Activated T-cell treated with anti-CD3 and anti-CD28 coated beads, Interleukin-2, amount 50 U/mL, for 1 hour (primary cell): ENCODE measurements around the gene ADGRG3.
A peak's percentile ranks its signal among the peaks of the same experiment; 100 is the strongest.
"Not testable (repeated sequence)": the region's sequence is repeated elsewhere in the genome, so short reads cannot be mapped to it uniquely, and the experiment has no call there.

Experiments
- DNase-seq: peaks from one replicate; pipeline ENCODE4 v3.0.0-alpha.2; 2020

The ADGRG3 gene

GRCh38 chr16:57724531-57724930, 56.4 kb downstream of the ADGRG3 start:
- DNase-seq = no peak

- DNase-seq = no peak
Measured at GRCh38 chr16:57725151-57725550, 57.0 kb downstream of the ADGRG3 start.

GRCh38 chr16:57725554-57725953, 57.4 kb downstream of the ADGRG3 start:
- no peak for DNase-seq

- no peak for DNase-seq
Measured at GRCh38 chr16:57725976-57726375, 57.9 kb downstream of the ADGRG3 start.

GRCh38 chr16:57726433-57726947, 58.4 kb downstream of the ADGRG3 start:
- DNase-seq = no peak

GRCh38 chr16:57727610-57728009, 59.5 kb downstream of the ADGRG3 start:
- DNase-seq = no peak

GRCh38 chr16:57728336-57729181, 60.5 kb downstream of the ADGRG3 start:
- no peak for DNase-seq

GRCh38 chr16:57729182-57729484, 61.0 kb downstream of the ADGRG3 start:
- no peak for DNase-seq

- DNase-seq = not testable (repeated sequence)
Measured at GRCh38 chr16:57729852-57730251, 61.7 kb downstream of the ADGRG3 start.

- no peak for DNase-seq
Measured at GRCh38 chr16:57730771-57731730, 62.9 kb downstream of the ADGRG3 start.

GRCh38 chr16:57732037-57732436, 63.9 kb downstream of the ADGRG3 start:
- DNase-seq = no peak

GRCh38 chr16:57732714-57733113, 64.6 kb downstream of the ADGRG3 start:
- no peak for DNase-seq

GRCh38 chr16:57734308-57734924, 66.3 kb downstream of the ADGRG3 start:
- no peak for DNase-seq

- DNase-seq = peak; percentile 95
Measured at GRCh38 chr16:57734925-57735754, 67.0 kb downstream of the ADGRG3 start.

- DNase-seq = no peak
Measured at GRCh38 chr16:57735755-57736418, 67.8 kb downstream of the ADGRG3 start, which contains the start of gene KATNB1. TSS of gene KATNB1 (plus strand) at chr16:57735770. CDS start at chr16:57737244, 1,474 bp downstream.

GRCh38 chr16:57736419-57737351, 68.6 kb downstream of the ADGRG3 start:
- DNase-seq = peak; percentile 50

GRCh38 chr16:57738844-57739243, 70.7 kb downstream of the ADGRG3 start:
- no peak for DNase-seq
